Mesothelial cell of epicardium (in vitro differentiated cells): Measurements from ENCODE around the gene ITIH4. TPM values are rescaled to one million over a fixed set of nuclear protein-coding genes. Genes with fewer than 3 reads are reported as not detected.

ENCODE experiments used
- DNase-seq, 2 experiments: peaks; one replicate each; pipeline ENCODE4 v3.0.0; 2021; ENCODE audit warnings: low spot score in 2 of 2; ENCODE audit not compliant: unreplicated experiment in 2 of 2
- H3K27ac Mint-ChIP-seq: 2 replicates; pipeline ENCODE4 v1.8.0; 2021; ENCODE audit warnings: mixed read lengths
- H3K27me3 Mint-ChIP-seq: 2 replicates; pipeline ENCODE4 v1.8.0; 2021; ENCODE audit warnings: low read depth, mixed read lengths
- H3K36me3 Mint-ChIP-seq: 2 replicates; pipeline ENCODE4 v1.8.0; 2021; ENCODE audit warnings: mixed read lengths
- H3K4me1 Mint-ChIP-seq: 2 replicates; pipeline ENCODE4 v1.8.0; 2021; ENCODE audit warnings: mixed read lengths
- H3K4me3 Mint-ChIP-seq: 2 replicates; pipeline ENCODE4 v1.8.0; 2021; ENCODE audit warnings: mild to moderate bottlenecking, moderate library complexity, mixed read lengths
- H3K9me3 Mint-ChIP-seq: 2 replicates; pipeline ENCODE4 v1.8.0; 2021; ENCODE audit warnings: mixed read lengths
- total RNA-seq: library from RNA; stranded (reverse); gene quantifications from 3 replicates; pipeline ENCODE4 v1.2.1, GENCODE V29; 2021
- TF ChIP-seq, protein P1 (sequence below): fragments of 200-600 bp; sonication (generic); IDR thresholded peaks from one replicate; pipeline ENCODE4 v1.5.0; 2021; ENCODE audit warnings: antibody characterized with exemption; ENCODE audit not compliant: unreplicated experiment

Gene ITIH4
- total RNA-seq, 1 donor from 2014 or later = 13.5 TPM

DNA sequence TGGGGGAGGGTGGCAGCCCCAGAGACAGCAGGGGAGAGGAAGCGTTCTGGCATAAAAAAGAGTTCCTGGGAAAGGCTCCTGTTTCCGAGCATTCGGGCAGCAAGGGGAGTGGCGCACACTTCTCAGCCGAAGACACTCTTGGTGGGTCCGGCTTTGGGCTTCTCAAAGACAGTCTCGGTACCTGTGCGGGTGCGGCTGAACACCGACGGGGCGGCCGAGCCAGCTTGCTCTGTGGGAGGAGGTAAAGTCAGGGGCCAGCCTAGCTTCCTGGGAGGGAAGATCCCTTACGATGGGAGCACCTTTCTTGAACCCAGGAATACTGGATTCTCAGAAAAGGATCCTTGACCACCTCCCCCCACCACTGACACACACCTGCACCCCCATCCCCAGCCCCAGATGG, 2.7 kb upstream of the ITIH4 start:
- no peaks in the 10 kb centered on the region for H3K27me3 Mint-ChIP-seq
- peaks cover 2% of the 10 kb centered on the region for H3K4me1 Mint-ChIP-seq
- no peak for DNase-seq
- no peak overlapping the region for H3K27ac Mint-ChIP-seq
- H3K4me3 Mint-ChIP-seq = no peak overlapping the region
- TF ChIP-seq, protein P1, sequence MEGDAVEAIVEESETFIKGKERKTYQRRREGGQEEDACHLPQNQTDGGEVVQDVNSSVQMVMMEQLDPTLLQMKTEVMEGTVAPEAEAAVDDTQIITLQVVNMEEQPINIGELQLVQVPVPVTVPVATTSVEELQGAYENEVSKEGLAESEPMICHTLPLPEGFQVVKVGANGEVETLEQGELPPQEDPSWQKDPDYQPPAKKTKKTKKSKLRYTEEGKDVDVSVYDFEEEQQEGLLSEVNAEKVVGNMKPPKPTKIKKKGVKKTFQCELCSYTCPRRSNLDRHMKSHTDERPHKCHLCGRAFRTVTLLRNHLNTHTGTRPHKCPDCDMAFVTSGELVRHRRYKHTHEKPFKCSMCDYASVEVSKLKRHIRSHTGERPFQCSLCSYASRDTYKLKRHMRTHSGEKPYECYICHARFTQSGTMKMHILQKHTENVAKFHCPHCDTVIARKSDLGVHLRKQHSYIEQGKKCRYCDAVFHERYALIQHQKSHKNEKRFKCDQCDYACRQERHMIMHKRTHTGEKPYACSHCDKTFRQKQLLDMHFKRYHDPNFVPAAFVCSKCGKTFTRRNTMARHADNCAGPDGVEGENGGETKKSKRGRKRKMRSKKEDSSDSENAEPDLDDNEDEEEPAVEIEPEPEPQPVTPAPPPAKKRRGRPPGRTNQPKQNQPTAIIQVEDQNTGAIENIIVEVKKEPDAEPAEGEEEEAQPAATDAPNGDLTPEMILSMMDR = no peak
- H3K9me3 Mint-ChIP-seq = no peaks in the 10 kb centered on the region
- H3K36me3 Mint-ChIP-seq = no peaks in the 10 kb centered on the region

DNA sequence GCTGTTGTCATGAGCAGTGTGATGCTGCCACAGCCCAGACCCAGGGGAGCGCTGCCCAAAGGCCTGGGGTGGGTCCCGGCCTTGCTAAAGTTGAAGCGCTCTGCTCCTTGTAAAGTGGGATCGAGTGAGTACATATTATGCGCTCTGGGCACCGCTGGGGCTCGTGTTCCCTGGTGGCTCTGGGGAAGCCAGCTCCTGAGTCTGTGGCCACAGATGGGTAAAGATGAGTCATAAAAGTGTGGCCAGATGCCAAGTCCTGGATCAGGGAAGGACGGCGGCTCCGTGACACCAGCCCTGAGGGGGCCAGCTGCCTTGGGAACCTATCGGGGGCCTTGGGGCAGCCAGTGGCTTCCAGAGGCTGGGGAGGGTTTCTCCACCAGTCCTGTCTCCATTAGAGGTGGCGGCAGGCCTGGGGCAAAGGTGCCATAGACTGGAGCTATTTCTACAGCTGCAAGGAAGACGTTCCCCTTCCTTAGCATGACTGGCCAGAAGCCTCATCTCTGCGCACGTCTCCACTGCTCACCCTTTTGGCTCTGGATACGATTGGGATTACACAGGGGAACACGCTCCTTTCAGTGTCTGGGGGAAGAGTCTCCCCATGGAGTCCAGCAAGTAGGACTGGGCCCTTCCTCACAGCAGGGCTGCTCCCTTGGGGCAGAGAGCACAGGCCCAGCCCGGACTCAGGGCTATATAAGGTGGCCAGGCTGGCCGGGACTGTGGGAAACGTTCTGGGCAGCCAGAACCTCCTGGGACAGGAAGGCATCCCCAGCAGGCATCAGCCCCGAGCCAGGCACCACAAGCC, 1.2 kb upstream of the ITIH4 start:
- Mint-ChIP-seq H3K36me3 (no peaks in the 10 kb centered on the region), H3K9me3 (no peaks in the 10 kb centered on the region), H3K27me3 (no peaks in the 10 kb centered on the region), H3K4me3 (no peak overlapping the region), H3K4me1 (peaks cover 2% of the 10 kb centered on the region), H3K27ac (no peak overlapping the region)
- TF ChIP-seq, protein P1 = no peak
- no peak for DNase-seq

DNA sequence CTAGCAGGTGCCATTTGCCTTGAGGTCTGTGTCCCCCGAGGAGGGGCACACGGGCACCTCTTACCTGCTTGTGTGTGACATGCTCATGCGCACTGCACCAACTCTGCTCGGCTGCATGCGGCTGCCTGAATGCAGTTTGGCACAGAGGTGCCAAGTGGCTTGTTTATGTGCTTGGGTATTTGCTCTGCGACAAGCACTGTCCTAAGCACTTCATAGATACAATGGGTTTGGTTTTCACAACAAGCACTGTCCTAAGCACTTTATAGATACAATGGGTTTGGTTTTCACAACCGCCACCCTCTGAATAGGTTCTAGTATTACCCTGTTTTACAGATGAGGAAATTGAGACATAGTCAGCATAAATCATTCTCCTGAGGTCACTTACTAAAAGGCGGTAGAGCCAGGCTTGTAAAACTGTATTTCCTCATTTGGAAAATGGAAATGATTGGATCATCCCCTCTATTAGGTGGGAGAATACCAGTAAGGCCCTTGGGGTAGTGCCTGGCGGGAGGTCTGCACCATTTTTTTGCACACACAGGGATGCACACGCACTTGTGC, 487 bp downstream of the ITIH4 start:
- TF ChIP-seq, protein P1 = no peak
- Mint-ChIP-seq H3K27ac (no peak overlapping the region), H3K27me3 (no peaks in the 10 kb centered on the region)

DNA sequence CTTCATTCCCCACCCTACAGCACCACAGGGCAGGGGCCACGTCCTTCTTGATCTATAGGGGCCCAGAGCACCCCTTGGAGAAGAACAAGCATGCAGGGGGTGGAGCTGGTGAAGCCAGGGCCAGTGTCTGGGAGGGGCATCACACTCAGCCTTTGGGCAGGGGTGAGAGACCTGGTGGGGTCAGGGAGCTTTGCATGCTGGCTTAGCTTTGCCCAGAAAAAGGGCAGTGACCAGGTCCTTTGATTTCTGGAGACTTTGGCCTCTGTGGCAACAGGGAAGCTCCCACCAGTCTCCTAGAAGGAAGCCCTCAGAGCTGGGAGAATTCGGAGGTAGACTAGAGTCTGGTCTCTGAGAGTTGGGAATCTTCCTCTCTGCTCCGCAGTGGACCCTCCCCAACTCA, 990 bp downstream of the ITIH4 start:
- TF ChIP-seq, protein P1 = no peak
- no peaks in the 10 kb centered on the region for H3K36me3 Mint-ChIP-seq
- no peak overlapping the region for H3K27ac Mint-ChIP-seq
- no peak for DNase-seq
- H3K27me3 Mint-ChIP-seq = no peaks in the 10 kb centered on the region
- no peak overlapping the region for H3K4me3 Mint-ChIP-seq
- peaks cover 2% of the 10 kb centered on the region for H3K4me1 Mint-ChIP-seq
- H3K9me3 Mint-ChIP-seq = no peaks in the 10 kb centered on the region

More for the DNA sequence above, 487 bp downstream of the ITIH4 start:
- Mint-ChIP-seq H3K4me1 (peaks cover 2% of the 10 kb centered on the region), H3K9me3 (no peaks in the 10 kb centered on the region), H3K36me3 (no peaks in the 10 kb centered on the region), H3K4me3 (no peak overlapping the region)
- no peak for DNase-seq

DNA sequence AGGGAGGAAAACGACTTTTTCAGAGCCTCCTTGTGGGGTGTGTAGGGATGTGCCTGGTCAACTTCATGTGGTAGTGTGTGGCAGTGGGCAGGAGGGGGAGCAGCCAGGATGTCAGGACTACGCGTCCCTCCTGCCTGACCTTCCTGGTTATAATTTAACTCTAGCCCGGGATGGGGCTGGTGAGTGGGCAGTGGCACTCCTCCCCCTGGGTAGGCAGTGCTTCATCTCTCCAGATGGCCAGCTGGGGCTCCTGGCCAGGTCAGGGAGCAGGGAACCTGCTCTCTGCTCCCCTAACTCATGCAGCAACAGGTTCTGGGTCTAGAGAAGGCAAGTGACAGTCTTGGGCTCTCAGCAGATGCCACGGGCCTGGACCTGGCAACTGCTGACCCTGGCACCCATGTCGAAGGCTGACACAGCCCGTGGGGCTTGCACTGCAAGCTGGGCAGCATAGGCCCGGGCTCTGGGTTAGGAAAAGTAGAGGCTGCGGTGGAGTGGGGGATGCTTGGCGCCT, 2.6 kb downstream of the ITIH4 start:
- Mint-ChIP-seq H3K27ac (no peak overlapping the region), H3K4me3 (no peak overlapping the region), H3K9me3 (no peaks in the 10 kb centered on the region), H3K4me1 (peaks cover 2% of the 10 kb centered on the region), H3K36me3 (no peaks in the 10 kb centered on the region), H3K27me3 (no peaks in the 10 kb centered on the region)
- no peak for DNase-seq
- TF ChIP-seq, protein P1 = no peak
